ENCODE data around the gene EIF2AK3.
"Not testable (repeated sequence)": the region's sequence is repeated elsewhere in the genome, so short reads cannot be mapped to it uniquely, and the experiment has no call there.

Gene EIF2AK3

DNA sequence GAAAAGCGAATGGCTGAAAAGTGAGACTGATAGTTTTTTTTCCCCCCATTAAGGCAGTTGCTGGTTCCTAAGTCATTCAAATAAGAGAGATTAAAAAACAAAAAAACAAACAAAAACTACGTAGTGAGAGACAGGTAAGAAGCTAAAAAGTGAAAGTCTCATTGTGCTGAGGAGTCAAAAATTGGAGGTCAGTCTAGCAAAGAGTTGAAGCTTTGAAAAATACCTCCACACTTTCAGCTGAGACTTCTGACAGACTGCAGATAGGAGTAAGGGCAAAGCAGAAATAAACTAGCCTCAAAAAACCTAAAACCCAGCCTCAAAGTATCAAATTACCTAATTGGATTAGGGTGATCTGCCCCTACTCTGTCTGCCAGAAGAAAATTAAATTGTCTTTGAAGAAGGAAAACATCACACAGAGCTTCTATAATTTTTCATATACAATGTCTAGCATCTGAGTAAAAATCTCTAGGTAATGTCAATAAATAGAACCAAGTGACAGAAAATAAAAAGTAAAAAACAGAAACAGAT lies 10.9 kb upstream of the EIF2AK3 start:
- DNase-seq = no peak
- intact Hi-C loops (cut with DNase I) = no loop called here

- no peak for DNase-seq
- intact Hi-C loops (cut with DNase I) = no loop called here
These were observed 10.2 kb upstream of the EIF2AK3 start for GRCh38 chr2:88637464-88637863.

DNA sequence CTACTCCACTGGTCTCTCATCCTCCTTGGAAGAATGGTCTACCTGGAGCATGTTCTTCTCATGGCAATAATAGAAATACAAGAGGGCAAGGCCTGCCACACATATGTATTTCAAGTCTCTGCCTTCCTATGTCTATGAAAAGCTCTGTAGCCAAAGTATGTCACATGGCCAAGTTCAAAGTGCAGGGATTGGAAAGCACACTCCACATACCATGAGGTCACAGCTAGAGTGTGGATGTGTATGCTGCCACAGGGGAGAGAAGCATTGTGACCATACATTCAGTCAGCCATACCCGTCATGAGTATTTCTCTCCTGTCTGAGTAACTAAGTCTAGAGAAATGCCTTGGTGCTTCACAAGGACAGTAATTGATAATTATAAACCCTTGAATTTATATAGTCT lies 8.8 kb upstream of the EIF2AK3 start:
- intact Hi-C loops (cut with DNase I) = no loop called here
- no peak for DNase-seq

GRCh38 chr2:88632569-88632968 lies 5.3 kb upstream of the EIF2AK3 start:
- intact Hi-C loops (cut with DNase I) = no loop called here
- DNase-seq = no peak

- intact Hi-C loops (cut with DNase I) = loop anchor here (1.0 kb wide), 1 partner anchor 63 kb away; the partner anchor contains the start of gene RPIA
- no peak for DNase-seq
These were observed 1.3 kb upstream of the EIF2AK3 start for GRCh38 chr2:88628571-88628939.

DNA sequence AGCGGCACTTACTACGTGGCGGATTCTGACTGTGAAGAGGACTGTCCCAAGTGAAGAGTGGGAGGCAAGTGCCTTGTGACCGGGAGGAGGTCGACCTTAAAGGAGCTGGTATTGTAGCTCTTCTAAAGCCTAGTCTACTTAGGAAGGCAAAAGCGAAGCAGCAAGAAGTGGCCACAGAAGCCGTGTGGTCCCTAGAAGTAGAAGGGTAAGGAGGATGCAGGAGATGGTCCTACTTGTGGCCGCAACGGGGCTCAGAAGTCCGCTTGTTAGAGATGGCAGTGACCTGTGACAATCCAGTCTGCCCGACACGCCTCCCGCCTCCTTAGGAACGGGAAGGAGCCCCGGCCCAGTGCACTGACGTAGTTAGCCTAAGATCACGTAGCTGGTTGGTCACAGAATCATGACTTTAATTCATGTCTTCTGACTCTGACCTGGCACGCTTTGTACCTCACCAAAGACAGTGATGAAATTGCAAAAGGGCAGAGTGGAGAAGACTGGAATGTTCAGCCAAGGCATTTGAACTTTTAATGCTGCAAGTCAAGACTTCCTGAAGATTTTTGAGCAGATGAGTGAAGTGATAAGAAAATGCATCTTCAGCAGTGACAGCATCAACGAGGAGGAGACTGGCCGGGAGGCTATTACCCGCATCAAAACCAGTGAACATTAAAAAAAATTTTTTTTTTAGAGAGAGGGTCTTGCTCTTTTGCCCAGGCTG lies 749 bp upstream of the EIF2AK3 start:
- DNase-seq = peak in 8 of 10 donors; percentile 37 to 95 (median 64)
- intact Hi-C loops (cut with DNase I) = loop anchor here (1.0 kb wide), 1 partner anchor 63 kb away; the partner anchor contains the start of gene RPIA

DNA sequence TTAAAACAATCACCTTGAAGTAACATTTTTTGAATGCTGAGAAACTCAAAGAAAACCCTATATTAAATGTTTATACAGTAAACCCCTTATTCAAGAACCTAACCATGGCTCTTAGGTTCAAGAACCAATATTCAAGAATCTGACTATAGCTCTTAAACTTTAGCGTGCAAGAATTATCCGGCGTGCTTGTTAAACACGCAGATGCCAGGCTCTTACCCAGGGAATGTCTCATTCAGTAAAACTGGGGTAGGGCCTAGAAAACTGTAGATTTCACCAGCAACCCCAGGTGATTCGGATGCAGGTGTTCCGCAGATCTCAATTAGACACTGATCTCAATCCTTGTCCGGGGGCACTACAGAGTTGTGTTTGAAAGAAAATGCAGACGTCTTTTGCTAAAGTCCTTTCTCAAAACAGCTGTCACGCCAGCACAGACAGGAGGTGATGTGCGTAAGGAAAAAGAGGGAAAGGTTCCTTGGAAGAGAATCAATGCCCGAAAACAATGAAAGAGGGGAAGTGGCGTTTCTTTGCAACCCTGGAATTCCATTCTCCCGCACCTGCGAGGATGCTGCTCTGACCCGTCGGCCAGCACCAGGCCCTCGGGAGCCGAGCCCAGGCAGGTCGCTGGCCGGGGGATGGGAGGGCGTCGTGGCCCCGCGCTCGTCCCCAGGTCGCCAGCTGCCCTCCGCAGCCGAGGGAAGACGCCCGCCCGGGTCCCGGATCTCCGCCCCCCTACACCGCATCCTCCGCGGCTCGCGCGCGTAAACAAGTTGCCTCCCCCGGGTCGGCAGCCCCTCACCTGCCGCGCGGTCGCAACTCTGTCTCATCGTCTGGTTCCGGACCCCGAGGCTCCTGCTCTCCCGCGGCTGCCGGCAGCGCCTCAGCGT lies 851 bp downstream of the EIF2AK3 start:
- peak in 8 of 10 donors; percentile 9 to 89 (median 22) for DNase-seq
- intact Hi-C loops (cut with DNase I) = no loop called here

DNA sequence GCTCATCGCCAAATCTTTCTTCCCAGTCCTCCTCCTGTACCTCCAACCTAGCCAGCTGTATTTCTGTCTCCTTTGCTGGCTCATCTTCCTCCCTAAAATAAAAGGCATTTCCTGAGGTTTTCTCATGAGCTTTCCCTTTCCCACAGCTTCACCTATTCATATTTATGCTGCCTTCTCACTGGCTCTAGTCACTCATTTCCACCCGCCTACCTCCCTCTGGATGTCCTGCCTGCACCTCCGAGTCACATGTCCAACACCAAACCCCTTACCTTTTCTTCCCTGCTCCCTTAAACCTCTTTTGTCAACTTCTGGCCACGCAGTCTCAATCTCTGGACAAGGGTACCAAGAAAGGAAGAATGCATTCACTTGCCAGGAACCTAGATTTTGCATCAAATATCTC lies 2.8 kb downstream of the EIF2AK3 start:
- intact Hi-C loops (cut with DNase I) = no loop called here

DNA sequence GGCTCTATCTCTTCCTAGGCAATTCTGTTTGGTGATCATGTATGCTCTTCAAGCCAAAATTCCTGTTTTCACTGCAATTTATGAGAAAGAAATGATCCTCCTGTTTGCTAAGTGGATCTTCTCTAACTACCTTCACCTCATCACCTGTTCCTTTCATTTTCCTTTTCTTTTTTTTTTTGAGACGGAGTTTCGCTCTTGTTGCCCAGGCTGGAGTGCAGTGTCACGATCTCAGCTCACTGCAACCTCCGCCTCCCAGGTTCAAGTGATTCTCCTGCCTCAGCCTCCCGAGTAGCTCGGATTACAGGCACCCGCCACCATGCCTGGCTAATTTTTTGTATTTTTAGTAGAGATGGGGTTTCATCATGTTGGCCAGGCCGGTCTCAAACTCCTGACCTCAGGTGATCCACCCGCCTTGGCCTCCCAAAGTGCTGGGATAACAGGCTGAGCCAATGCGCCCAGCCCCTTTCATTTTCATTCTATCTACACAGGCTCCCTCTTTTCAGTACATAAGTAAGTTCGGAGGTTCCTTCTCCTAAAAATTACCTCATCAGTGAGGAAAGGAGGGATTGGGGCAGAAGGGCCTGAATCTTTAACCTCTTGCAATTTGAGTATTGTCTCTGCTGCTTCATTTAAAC lies 3.3 kb downstream of the EIF2AK3 start:
- DNase-seq; intact Hi-C loops (cut with DNase I): not testable (repeated sequence)

More for the DNA sequence above, 2.8 kb downstream of the EIF2AK3 start:
- no peak for DNase-seq

- DNase-seq = no peak
- intact Hi-C loops (cut with DNase I) = no loop called here
These were observed 5.0 kb downstream of the EIF2AK3 start for GRCh38 chr2:88622307-88622706.

DNA sequence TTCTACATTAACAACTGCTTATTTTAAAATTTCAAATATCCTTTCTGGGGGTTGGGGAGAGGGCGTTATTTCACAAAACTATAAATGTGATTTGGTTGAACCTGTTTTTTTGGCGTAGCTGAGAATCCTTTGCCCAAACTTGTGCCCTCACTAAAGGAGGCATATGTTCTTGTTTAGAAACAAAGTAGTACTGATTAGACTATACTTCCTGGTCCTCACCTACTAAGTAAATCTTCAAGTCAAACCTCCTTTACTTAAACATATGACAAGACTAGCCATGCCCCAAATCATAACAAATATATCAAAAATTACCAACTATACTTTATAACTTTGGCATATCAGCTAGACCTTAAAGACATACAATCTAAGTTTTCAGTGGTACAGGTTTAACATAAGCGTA lies 5.8 kb downstream of the EIF2AK3 start:
- DNase-seq = no peak
- intact Hi-C loops (cut with DNase I) = no loop called here

- no peak for DNase-seq
- intact Hi-C loops (cut with DNase I) = no loop called here
These were observed 7.2 kb downstream of the EIF2AK3 start for GRCh38 chr2:88620015-88620414.

GRCh38 chr2:88615822-88616221 lies 11.4 kb downstream of the EIF2AK3 start:
- intact Hi-C loops (cut with DNase I) = no loop called here
- no peak for DNase-seq

DNA sequence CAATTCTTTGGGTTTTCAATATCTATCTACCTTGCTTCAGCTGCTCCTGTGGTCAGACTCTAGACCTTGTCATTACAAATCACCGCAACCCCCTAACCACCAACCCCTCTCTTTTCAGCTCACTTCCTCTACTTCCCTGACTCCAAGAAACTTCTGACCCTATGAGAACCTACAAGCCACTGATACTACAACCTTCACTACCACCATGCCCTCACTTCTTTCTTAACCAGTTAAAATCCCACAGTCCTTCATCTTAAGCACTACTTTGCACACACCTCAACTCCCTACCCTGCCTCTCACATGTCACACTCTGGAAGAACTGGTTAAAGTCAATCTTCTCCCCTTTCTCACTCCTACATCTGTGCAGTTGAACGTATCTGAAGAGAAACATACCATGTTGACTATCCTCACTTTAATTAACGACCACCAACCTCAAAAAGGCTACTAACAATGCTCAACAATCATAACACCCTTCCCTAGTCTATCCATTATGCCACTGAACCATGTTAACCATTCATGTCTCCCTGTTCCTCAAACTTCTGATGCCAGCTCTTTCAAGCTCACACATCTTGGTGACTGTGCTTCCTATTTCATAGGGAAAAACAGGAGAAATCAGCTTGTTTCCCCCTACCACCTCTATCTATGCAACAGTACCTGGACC lies 12.6 kb downstream of the EIF2AK3 start:
- no peak for DNase-seq
- intact Hi-C loops (cut with DNase I) = no loop called here

GRCh38 chr2:88613921-88614320 lies 13.3 kb downstream of the EIF2AK3 start:
- intact Hi-C loops (cut with DNase I) = no loop called here
- DNase-seq = no peak

- no peak for DNase-seq
- intact Hi-C loops (cut with DNase I) = no loop called here
These were observed 19.1 kb downstream of the EIF2AK3 start for GRCh38 chr2:88608184-88608583.

- intact Hi-C loops (cut with DNase I) = no loop called here
- no peak for DNase-seq
These were observed 19.8 kb downstream of the EIF2AK3 start for GRCh38 chr2:88607416-88607815.

DNA sequence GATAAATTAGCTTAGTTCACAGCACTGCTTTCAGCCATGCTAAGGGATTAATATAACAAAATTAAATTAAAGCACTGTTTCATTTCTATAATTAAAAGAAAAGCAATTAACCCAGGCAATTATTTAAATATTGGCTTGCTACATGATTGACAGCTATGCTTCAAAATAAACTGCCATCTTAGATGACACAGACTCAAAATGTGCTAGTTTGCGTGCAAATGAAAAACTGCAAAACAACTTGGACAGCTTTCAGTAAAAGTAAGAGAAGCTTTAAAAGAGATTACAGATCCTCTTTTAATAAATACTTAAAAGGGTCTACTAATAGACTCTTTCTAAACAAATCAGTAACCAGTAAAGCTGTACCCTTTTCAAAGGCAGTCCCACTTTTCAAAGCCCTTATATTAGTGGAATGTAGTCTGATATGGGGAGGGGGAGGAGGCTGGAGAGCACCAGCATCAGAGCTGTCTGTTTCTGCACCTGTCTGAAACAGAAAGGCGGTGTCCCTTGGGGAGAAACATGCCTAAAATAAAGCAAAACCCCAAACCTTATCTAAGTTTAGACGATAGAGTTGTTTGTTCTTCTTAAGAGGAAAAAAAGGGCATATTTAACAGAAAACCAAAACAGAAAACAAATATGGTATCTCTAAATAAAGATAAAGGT lies 20.8 kb downstream of the EIF2AK3 start:
- DNase-seq = no peak
- intact Hi-C loops (cut with DNase I) = no loop called here

GRCh38 chr2:88603146-88603545 lies 24.1 kb downstream of the EIF2AK3 start:
- DNase-seq = no peak
- intact Hi-C loops (cut with DNase I) = no loop called here

DNA sequence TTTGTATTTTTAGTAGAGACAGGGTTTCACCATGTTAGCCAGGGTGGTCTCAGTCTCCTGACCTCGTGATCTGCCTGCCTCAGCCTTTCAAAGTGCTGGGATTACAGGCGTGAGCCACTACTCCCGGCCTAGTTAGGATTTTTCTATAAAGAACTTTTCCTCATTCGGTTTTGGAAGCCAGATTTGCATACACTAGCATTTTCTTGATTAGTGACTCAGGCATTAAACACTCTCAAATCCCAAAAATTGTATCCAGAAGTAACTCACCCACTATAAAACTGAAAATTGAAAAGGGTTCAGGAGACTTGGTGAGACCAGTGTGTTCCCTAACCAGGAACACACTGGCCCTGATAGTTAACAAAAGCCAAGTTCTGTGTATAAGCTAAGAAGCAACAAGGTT lies 25.2 kb downstream of the EIF2AK3 start:
- intact Hi-C loops (cut with DNase I) = no loop called here
- DNase-seq = no peak
